Dendritic cell treated with granulocyte-macrophage colony-stimulating factor and Interleukin-4, amounts not matched to agents 40 ng/mL and 50 ng/mL, for 4 days (primary cell): Measurements from ENCODE around the gene MYLK2.
A peak's percentile ranks its signal among the peaks of the same experiment; 100 is the strongest.

ENCODE experiments used
- H3K27ac Mint-ChIP-seq: one replicate; pipeline ENCODE4 v1.8.0; 2022; ENCODE audit warnings: mild to moderate bottlenecking, mixed read lengths
- H3K27me3 Mint-ChIP-seq: one replicate; pipeline ENCODE4 v1.8.0; 2022; ENCODE audit warnings: mild to moderate bottlenecking, mixed read lengths
- H3K36me3 Mint-ChIP-seq: one replicate; pipeline ENCODE4 v1.8.0; 2022; ENCODE audit warnings: low read depth, mixed read lengths
- H3K4me1 Mint-ChIP-seq: one replicate; pipeline ENCODE4 v1.8.0; 2022; ENCODE audit warnings: low read depth, mixed read lengths
- H3K4me3 Mint-ChIP-seq: one replicate; pipeline ENCODE4 v1.8.0; 2022; ENCODE audit warnings: mild to moderate bottlenecking, moderate library complexity, mixed read lengths
- H3K9me3 Mint-ChIP-seq: one replicate; pipeline ENCODE4 v1.8.0; 2022; ENCODE audit warnings: mixed read lengths
- intact Hi-C: fragments of 100-400 bp; cut with micrococcal nuclease; formaldehyde crosslinking; loops from one replicate; pipeline ENCODE4 v1.15.0; 2022

Gene MYLK2

DNA sequence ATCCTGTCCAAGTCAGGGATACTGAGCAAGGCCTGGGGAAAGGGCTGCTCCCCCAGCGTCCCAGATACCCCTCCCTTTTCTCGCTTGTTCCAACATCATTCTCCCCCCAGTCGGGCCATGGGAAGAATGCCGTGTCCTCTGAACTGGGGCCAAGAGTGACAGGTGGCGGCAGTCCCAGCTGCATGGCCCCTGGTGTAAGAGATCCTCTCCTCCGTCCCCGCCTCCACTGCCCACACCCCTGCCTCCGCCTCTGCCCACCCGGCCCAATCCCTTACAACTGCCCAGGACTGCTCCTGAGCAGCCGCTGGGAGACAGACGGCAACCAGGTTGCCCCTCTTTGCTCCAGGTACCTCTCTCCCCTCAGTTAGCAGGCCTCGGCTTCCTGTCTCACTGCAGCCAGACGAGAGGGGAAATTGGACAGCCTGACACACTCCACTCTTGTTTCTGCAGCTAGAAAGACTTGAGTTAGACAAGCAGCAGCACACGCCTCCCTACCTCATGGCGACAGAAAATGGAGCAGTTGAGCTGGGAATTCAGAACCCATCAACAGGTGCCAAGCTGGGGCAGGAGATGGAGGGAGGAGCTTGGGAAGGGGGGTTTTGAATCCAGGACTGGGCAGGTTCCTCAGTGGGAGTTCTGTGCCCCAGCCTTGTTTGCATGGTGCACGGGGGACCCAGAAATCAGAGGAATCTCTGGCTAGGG is at the start of gene MYLK2:
Gene MYLK2, plus strand, starts transcription at position 274 of the 702 bp plus-strand sequence. Its CDS starts 225 bp downstream, at position 499.
- no peak within 1 kb of the TSS for H3K4me3 Mint-ChIP-seq
- intact Hi-C loops = no loop called here

DNA sequence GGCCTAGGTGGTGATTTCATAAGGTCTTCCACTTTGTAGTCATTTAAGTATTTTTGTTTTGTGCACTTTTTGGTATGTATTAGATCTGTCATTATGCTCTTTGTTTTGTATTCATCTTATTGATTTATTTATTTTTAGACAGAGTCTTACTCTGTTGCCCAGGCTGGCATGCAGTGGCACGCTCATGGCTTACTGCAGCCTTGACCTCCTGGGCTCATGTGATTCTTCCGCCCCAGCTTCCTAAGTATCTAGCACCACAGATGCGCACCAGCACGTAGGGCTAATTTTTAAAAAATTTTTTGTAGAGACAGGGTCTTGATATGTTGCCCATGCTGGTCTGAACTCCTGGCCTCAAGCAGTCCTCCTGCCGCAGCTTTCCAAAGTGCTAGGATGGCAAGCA is 49.5 kb upstream of the MYLK2 start:
- Mint-ChIP-seq H3K27ac (no peak overlapping the region), H3K4me3 (no peak overlapping the region), H3K9me3 (no peaks in the 10 kb centered on the region), H3K36me3 (no peaks in the 10 kb centered on the region), H3K27me3 (no peaks in the 10 kb centered on the region), H3K4me1 (no peaks in the 10 kb centered on the region)
- intact Hi-C loops = no loop called here

More for the DNA sequence above, at the start of gene MYLK2:
- no peaks in the 10 kb centered on the region for H3K36me3 Mint-ChIP-seq
- H3K4me1 Mint-ChIP-seq = no peaks in the 10 kb centered on the region
- H3K9me3 Mint-ChIP-seq = no peaks in the 10 kb centered on the region
- no peak within 1 kb of the TSS for H3K27ac Mint-ChIP-seq
- H3K27me3 Mint-ChIP-seq = peaks cover 12% of the 10 kb centered on the region

DNA sequence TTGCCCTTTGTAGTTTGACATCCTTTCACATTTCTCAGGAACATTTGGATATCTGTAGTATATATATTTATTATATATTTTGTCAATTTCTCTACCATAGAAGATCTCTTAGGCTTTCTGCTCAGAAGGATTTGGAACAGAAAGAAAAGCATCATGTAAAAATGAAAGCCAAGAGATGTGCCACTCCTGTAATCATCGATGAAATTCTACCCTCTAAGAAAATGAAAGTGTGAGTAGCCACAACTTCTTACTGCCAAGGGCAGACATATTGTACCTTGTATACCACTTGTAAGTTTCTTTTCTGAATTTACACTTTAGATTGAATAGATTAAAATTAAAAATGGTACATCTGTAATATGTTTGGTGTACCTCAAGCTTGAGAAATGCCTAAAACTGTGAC is 48.9 kb upstream of the MYLK2 start:
- Mint-ChIP-seq H3K4me3 (no peak overlapping the region), H3K27ac (no peak overlapping the region), H3K36me3 (no peaks in the 10 kb centered on the region), H3K27me3 (no peaks in the 10 kb centered on the region), H3K4me1 (no peaks in the 10 kb centered on the region), H3K9me3 (no peaks in the 10 kb centered on the region)
- intact Hi-C loops = no loop called here

DNA sequence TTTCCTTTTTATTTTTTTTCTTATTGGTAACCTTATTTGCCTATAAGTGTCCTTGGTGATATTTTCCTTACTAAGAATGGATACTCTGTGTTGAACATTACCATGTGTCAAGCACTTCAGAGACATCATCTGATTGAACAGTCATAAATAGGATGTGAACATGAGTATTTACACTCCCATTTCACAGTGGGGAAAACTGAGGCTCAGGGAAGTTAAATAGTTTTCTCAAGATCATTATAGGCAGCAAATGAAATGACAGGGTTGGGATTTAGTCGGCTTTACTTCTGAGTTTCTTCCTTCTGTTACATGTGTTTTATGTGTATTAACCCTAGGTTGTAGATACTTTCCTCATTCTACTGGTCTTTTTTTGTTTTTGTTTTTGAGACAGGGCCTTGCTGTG is 44.7 kb upstream of the MYLK2 start:
- H3K9me3 Mint-ChIP-seq = no peaks in the 10 kb centered on the region
- peaks cover 14% of the 10 kb centered on the region for H3K36me3 Mint-ChIP-seq
- H3K4me3 Mint-ChIP-seq = no peak overlapping the region
- no peaks in the 10 kb centered on the region for H3K4me1 Mint-ChIP-seq
- no peaks in the 10 kb centered on the region for H3K27me3 Mint-ChIP-seq
- H3K27ac Mint-ChIP-seq = no peak overlapping the region
- intact Hi-C loops = no loop called here

DNA sequence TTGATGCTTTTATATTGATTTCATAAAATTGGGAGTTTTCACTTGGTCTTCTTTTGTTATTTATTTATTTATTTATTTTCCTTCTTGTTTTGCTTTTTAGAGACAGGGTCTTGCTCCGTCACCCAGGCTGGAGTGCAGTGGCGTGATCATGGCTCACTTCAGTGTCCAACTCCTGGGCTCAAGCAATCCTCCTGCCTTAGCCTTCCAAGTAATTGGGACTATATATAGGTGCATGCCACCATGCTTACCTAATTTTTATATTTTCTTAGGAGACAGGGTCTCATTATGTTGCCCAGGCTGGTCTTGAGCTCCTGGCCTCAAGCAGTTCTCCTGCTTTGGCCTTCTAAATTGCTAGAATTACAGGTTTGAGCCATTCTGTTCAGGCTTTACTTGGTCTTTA is 38.3 kb upstream of the MYLK2 start:
- intact Hi-C loops = no loop called here

DNA sequence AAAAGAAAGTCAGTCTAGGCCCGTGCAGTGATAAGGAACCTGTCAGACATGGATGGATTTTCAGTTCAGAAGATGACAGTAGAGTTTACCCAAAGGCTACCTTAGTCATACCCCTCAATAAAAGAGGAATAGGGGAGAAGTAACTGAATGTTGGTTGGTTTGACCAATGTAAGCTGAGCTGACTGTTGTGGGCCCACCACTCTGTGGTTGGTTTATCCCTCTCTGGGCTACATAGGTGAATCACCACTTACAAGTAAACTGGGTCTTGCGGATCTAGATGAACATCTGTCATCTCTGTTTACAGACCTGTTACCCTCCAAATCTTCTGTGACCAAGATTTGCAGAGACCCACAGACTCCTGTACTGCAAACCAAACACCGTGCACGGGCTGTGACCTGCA is 37.2 kb upstream of the MYLK2 start:
- Mint-ChIP-seq H3K4me1 (no peaks in the 10 kb centered on the region), H3K36me3 (peaks cover 13% of the 10 kb centered on the region), H3K9me3 (no peaks in the 10 kb centered on the region), H3K4me3 (no peak overlapping the region), H3K27ac (no peak overlapping the region), H3K27me3 (no peaks in the 10 kb centered on the region)
- intact Hi-C loops = no loop called here

More for the DNA sequence above, 38.3 kb upstream of the MYLK2 start:
- Mint-ChIP-seq H3K27me3 (no peaks in the 10 kb centered on the region), H3K27ac (no peak overlapping the region), H3K36me3 (peaks cover 15% of the 10 kb centered on the region), H3K4me3 (no peak overlapping the region), H3K4me1 (no peaks in the 10 kb centered on the region), H3K9me3 (no peaks in the 10 kb centered on the region)

DNA sequence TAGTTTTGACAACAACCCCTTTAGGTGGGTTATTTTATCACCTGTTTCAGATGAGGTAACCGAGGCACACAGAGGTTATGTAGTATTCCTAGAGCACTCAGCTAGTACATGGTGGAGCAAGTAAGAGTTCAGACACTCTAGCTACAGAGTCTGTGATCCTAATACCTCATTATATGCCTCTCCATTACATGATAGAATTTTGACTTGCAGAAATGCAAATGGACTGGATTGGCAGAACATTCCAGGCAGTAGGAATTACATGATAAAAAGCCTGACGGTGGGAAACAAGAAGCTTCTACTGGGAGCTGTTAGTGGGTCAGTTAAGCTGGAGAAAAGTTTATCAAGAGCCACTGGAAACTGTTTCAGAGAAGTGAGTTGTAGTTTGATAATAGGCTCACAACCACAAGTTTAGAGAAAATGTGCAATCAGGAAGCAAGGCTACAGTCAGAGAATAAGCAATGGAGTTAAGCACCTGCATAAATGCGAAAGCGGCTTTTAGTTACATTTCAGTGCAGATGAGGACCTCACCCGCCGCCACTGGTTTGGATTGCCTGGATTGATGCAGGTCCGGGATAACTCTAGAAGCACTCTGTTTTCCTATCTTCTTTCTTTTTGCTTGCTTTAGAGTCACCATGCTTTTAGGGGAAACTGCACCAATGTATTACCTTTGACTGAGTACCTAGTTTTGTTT is 34.7 kb upstream of the MYLK2 start:
- H3K4me1 Mint-ChIP-seq = no peaks in the 10 kb centered on the region
- no peak overlapping the region for H3K4me3 Mint-ChIP-seq
- H3K27me3 Mint-ChIP-seq = no peaks in the 10 kb centered on the region
- no peaks in the 10 kb centered on the region for H3K9me3 Mint-ChIP-seq
- intact Hi-C loops = no loop called here
- H3K36me3 Mint-ChIP-seq = peaks cover 11% of the 10 kb centered on the region
- H3K27ac Mint-ChIP-seq = no peak overlapping the region

DNA sequence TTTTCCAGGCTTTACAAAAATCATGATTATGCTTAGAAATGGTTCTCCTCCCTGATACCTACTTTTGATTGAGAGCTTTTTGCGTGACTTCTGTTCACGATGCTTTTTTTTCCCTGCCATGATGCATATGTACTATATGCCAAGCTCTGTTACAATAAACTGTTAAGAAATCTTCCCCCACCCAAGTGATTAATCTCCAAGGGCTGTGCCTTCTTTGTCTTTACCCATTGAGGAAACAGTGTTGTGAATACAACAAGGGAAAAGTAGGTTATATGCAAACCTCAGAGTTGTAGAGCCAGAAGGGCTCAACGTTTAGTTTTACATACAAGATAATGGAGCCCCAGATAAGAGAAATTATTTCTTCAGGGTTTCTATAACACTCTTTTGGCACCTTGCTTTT is 34.1 kb upstream of the MYLK2 start:
- no peak overlapping the region for H3K4me3 Mint-ChIP-seq
- no peak overlapping the region for H3K27ac Mint-ChIP-seq
- intact Hi-C loops = no loop called here
- peaks cover 7% of the 10 kb centered on the region for H3K36me3 Mint-ChIP-seq
- H3K4me1 Mint-ChIP-seq = no peaks in the 10 kb centered on the region
- H3K9me3 Mint-ChIP-seq = no peaks in the 10 kb centered on the region
- H3K27me3 Mint-ChIP-seq = no peaks in the 10 kb centered on the region

DNA sequence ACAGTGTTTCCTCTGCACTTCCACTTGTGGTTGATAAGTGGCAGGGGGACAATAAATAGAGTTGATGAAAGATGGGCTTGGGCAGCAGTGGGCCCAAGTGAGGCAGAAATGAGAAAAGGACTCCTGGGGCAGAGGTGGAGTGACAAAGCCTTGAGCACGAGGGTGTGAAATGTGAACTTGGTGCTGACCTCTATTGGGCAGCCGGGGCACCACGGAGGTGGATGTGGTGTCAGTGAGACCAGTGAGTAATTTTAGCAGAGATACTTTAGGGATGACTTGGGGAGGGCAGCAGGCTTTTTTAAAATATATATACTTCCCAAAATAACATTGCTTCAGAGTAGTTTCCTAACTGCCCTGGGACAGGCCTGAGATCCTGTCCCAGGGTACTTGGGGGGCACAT is 30.6 kb upstream of the MYLK2 start:
- no peaks in the 10 kb centered on the region for H3K4me1 Mint-ChIP-seq
- H3K4me3 Mint-ChIP-seq = no peak overlapping the region
- no peaks in the 10 kb centered on the region for H3K27me3 Mint-ChIP-seq
- peaks cover 7% of the 10 kb centered on the region for H3K36me3 Mint-ChIP-seq
- H3K27ac Mint-ChIP-seq = no peak overlapping the region
- intact Hi-C loops = no loop called here
- H3K9me3 Mint-ChIP-seq = no peaks in the 10 kb centered on the region

DNA sequence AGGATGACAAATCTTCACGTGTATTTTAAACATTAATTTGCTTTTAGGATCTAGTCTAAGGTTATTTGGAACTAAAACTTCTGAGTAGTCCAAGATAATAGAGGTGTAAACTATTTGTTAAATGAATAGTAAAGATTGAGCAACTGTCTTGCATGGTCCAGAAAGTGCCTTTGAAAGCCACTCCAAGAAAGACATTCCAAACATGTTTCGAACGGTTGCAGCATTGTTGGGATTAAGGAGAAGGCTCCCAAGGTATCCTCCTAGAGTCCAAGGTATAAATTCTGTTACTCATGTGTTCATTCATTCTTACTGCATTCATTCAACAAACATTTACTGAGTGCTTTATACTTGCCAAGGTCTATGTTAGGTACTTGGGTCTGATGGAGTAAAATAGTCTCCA is 28.8 kb upstream of the MYLK2 start:
- Mint-ChIP-seq H3K9me3 (no peaks in the 10 kb centered on the region), H3K36me3 (peaks cover 17% of the 10 kb centered on the region), H3K4me3 (no peak overlapping the region), H3K27me3 (no peaks in the 10 kb centered on the region), H3K4me1 (no peaks in the 10 kb centered on the region), H3K27ac (no peak overlapping the region)
- intact Hi-C loops = no loop called here

DNA sequence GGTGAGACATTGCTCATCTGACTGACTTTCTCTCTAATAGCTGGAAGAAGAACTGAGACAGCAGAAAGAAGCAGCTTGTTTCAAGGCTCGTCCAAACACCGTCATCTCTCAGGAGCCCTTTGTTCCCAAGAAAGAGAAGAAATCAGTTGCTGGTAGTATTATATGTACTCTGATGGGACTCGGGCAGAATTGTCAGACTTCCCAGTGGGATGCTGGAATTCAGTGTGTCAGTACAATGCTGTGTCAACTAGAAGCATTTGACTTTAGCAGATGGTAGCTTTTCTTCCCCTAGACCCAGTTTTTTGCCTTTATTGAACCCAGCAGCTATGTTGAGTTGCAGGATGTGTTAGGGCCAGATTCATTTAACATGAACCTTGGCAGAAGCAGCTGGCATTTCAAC is 21.8 kb upstream of the MYLK2 start:
- intact Hi-C loops = no loop called here
- no peaks in the 10 kb centered on the region for H3K27me3 Mint-ChIP-seq
- H3K4me3 Mint-ChIP-seq = no peak overlapping the region
- H3K9me3 Mint-ChIP-seq = no peaks in the 10 kb centered on the region
- peaks cover under 1% of the 10 kb centered on the region for H3K4me1 Mint-ChIP-seq
- H3K27ac Mint-ChIP-seq = no peak overlapping the region
- peaks cover 29% of the 10 kb centered on the region for H3K36me3 Mint-ChIP-seq

DNA sequence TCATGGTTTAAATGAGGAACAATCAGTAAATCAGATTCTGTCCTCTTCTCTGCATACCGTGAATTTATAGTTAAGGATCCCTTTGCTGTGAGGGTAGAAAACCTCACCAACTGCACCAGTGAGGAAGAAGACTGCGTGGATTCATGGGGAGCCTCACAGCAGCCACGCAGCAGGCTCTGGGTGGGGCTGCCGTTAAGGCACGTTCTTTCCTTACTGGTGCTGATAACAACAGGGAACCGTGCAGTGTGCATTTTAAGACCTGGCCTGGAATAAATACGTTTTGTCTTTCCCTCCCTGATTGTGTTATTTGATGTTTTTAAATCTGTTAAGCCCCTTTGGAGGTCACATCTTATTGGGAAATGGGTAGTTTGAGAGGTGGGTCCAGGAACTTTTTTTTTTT is 17.6 kb upstream of the MYLK2 start:
- peaks cover 20% of the 10 kb centered on the region for H3K36me3 Mint-ChIP-seq
- intact Hi-C loops = no loop called here

DNA sequence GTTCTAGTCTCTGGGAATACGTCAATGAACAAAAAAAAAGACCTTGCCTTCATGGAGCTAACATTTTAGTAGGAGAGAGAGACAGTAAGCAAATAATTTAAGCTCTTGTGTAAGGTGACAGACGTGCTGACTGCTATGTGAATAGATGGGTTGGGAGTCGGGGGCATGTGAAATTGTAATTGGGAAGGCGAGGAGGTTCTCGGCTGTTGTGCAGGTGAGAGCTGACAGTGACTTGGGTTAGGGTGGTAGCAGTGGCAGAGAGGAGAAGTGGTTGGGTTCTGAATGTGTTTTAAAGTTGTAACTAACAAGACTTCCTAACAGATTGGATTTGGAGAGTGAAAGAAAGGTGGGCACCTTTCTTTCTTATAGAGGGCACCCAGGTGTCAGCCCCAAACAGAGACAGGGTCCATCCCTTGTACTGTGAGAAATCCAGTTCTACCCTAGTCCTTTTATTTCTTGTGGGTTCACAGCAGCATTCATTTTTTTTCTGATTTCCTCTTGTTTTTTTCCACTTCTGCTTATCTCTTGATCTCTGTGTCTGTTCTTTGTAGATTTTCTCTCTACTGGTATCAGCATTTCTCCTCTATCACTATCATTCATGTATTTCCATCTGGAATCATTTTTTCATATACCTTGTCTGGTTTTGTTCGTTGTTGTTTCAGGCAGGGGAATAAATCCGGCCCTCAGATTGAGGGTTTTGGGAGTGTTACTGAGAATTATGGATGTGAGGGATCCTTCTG is 15.4 kb upstream of the MYLK2 start:
- Mint-ChIP-seq H3K36me3 (peaks cover 11% of the 10 kb centered on the region), H3K27me3 (no peaks in the 10 kb centered on the region), H3K9me3 (no peaks in the 10 kb centered on the region), H3K27ac (no peak overlapping the region), H3K4me1 (peaks cover 22% of the 10 kb centered on the region), H3K4me3 (no peak overlapping the region)
- intact Hi-C loops = no loop called here

More for the DNA sequence above, 17.6 kb upstream of the MYLK2 start:
- Mint-ChIP-seq H3K9me3 (no peaks in the 10 kb centered on the region), H3K27ac (no peak overlapping the region), H3K4me3 (no peak overlapping the region), H3K27me3 (no peaks in the 10 kb centered on the region), H3K4me1 (peaks cover 18% of the 10 kb centered on the region)

DNA sequence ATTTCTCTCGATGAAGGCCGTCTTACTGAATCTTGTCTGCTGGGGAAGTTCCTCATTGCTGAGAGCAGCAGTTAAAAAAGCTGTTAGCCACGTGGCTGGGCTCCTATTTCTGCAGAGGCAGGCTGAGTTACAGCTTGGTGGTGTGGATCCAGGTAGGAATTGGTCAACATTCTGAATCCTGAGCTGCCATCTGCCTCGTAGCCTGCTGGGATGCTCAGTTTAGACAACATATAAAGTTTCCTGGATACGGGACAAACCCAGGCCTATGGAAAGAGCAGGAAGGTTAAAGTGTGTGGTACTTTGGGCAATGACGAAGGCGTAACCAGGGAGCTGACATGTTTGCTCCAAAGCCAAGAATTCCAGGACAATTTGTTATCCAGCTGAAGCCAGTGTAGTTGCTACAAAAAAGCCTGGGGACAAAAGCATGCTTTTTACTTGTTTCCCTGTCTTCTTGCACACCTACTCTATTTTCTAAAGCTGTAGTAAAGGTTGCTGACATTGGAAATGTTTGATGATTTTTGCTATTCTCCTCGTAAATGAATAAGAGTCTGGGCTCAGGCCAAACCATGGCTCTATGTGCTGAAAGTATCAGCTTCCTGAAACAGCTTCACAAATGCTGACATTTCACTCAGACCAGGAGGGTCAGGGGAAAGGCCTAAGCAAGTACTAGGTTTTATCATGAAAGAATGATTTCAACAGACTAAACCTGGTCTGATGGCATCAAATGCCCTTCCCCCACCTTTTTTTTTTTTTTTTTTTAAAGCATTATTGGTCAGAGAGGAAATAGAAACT is 12.4 kb upstream of the MYLK2 start:
- no peak overlapping the region for H3K4me3 Mint-ChIP-seq
- peaks cover 7% of the 10 kb centered on the region for H3K36me3 Mint-ChIP-seq
- H3K27me3 Mint-ChIP-seq = no peaks in the 10 kb centered on the region
- peak overlapping the region; percentile 76 for H3K27ac Mint-ChIP-seq
- H3K9me3 Mint-ChIP-seq = no peaks in the 10 kb centered on the region
- H3K4me1 Mint-ChIP-seq = peaks cover 33% of the 10 kb centered on the region
- intact Hi-C loops = no loop called here
